SK-N-SH treated with all-trans-retinoic acid at 6 μM for 48 hours (cell line): ENCODE data around the gene COX7A1.

ENCODE experiments used
- ATAC-seq: fragments of 200-7000 bp; cut with Tn5 transposase; 3 replicates; pipeline ENCODE4 v1.9.1; 2020; ENCODE audit warnings: mild to moderate bottlenecking, moderate library complexity
- ARNTL ChIP-seq: fragments of 450-650 bp; formaldehyde crosslinking; IDR thresholded peaks from 2 replicates; pipeline ENCODE4 v1.5.0; 2020; ENCODE audit warnings: low read depth, mild to moderate bottlenecking, moderate library complexity, borderline replicate concordance
- BACH2 ChIP-seq: fragments of 250-450 bp; sonication (Bioruptor Pico); IDR thresholded peaks from 2 replicates; pipeline ENCODE4 v1.9.0; 2021; ENCODE audit warnings: mild to moderate bottlenecking, borderline replicate concordance
- CSDC2 ChIP-seq: fragments of 250-450 bp; sonication (Bioruptor Pico); IDR thresholded peaks from 2 replicates; pipeline ENCODE4 v1.5.0; 2020; ENCODE audit warnings: mild to moderate bottlenecking, moderate library complexity
- ESRRG ChIP-seq: fragments of 250-450 bp; sonication (Bioruptor Pico); IDR thresholded peaks from 2 replicates; pipeline ENCODE4 v1.6.1; 2021; ENCODE audit warnings: mild to moderate bottlenecking
- GLIS3 ChIP-seq: fragments of 250-450 bp; sonication (Bioruptor Pico); IDR thresholded peaks from 2 replicates; pipeline ENCODE4 v1.5.0; 2020; ENCODE audit warnings: mild to moderate bottlenecking, moderate library complexity
- ISL1 ChIP-seq: fragments of 250-450 bp; sonication (Bioruptor Pico); IDR thresholded peaks from 2 replicates; pipeline ENCODE4 v2.1.2; 2022; ENCODE audit warnings: mild to moderate bottlenecking, moderate library complexity
- OSR1 ChIP-seq: fragments of 250-450 bp; sonication (Bioruptor Pico); IDR thresholded peaks from 2 replicates; pipeline ENCODE4 v1.8.0; 2022; ENCODE audit warnings: moderate library complexity, mild to moderate bottlenecking, inconsistent platforms
- PPARA ChIP-seq: fragments of 250-450 bp; sonication (Bioruptor Pico); IDR thresholded peaks from 2 replicates; pipeline ENCODE4 v1.5.0; 2020; ENCODE audit warnings: mild to moderate bottlenecking, borderline replicate concordance
- RARB ChIP-seq: fragments of 250-450 bp; sonication (Bioruptor Pico); IDR thresholded peaks from 2 replicates; pipeline ENCODE4 v1.8.0; 2021; ENCODE audit warnings: mild to moderate bottlenecking, moderate library complexity
- SNAI2 ChIP-seq: fragments of 250-450 bp; sonication (Bioruptor Pico); IDR thresholded peaks from 2 replicates; pipeline ENCODE4 v1.5.0; 2020; ENCODE audit warnings: mild to moderate bottlenecking, moderate library complexity
- TCF4 ChIP-seq: fragments of 250-450 bp; sonication (Bioruptor Pico); IDR thresholded peaks from 2 replicates; pipeline ENCODE4 v1.8.0; 2021; ENCODE audit warnings: mild to moderate bottlenecking, moderate library complexity, borderline replicate concordance
- TOX ChIP-seq: fragments of 250-450 bp; sonication (Bioruptor Pico); IDR thresholded peaks from 2 replicates; pipeline ENCODE4 v1.8.0; 2021; ENCODE audit warnings: mild to moderate bottlenecking, moderate library complexity, borderline replicate concordance
- ZFP3 ChIP-seq: fragments of 250-450 bp; sonication (Bioruptor Pico); IDR thresholded peaks from 2 replicates; pipeline ENCODE4 v1.5.0; 2020; ENCODE audit warnings: mild to moderate bottlenecking, moderate library complexity
- ZFP30 ChIP-seq: fragments of 450-650 bp; formaldehyde crosslinking; IDR thresholded peaks from 2 replicates; pipeline ENCODE4 v1.5.0; 2022; ENCODE audit warnings: mild to moderate bottlenecking, moderate library complexity
- ZNF70 ChIP-seq: fragments of 450-650 bp; formaldehyde crosslinking; IDR thresholded peaks from 2 replicates; pipeline ENCODE4 v1.5.0; 2020; ENCODE audit warnings: mild to moderate bottlenecking, moderate library complexity
- ZNF8 ChIP-seq: fragments of 450-650 bp; formaldehyde crosslinking; IDR thresholded peaks from 2 replicates; pipeline ENCODE4 v1.5.0; 2020; ENCODE audit warnings: mild to moderate bottlenecking, moderate library complexity
- TF ChIP-seq, protein P1 (sequence below): fragments of 250-450 bp; sonication (Bioruptor Pico); IDR thresholded peaks from 2 replicates; pipeline ENCODE4 v1.8.0; 2020; ENCODE audit warnings: mild to moderate bottlenecking, moderate library complexity, borderline replicate concordance
- TF ChIP-seq, protein P2 (sequence below): fragments of 250-450 bp; sonication (Bioruptor Pico); IDR thresholded peaks from 2 replicates; pipeline ENCODE4 v1.8.0; 2021; ENCODE audit warnings: low read depth, mild to moderate bottlenecking, moderate library complexity, borderline replicate concordance
- TF ChIP-seq, protein P3 (sequence below): fragments of 250-450 bp; sonication (Bioruptor Pico); IDR thresholded peaks from 2 replicates; pipeline ENCODE4 v1.5.1; 2020; ENCODE audit warnings: low read depth, mild to moderate bottlenecking, moderate library complexity
- TF ChIP-seq, protein P4 (sequence below): fragments of 250-450 bp; sonication (Bioruptor Pico); IDR thresholded peaks from 2 replicates; pipeline ENCODE4 v1.5.1; 2021; ENCODE audit warnings: mild to moderate bottlenecking, moderate library complexity

The COX7A1 gene

DNA sequence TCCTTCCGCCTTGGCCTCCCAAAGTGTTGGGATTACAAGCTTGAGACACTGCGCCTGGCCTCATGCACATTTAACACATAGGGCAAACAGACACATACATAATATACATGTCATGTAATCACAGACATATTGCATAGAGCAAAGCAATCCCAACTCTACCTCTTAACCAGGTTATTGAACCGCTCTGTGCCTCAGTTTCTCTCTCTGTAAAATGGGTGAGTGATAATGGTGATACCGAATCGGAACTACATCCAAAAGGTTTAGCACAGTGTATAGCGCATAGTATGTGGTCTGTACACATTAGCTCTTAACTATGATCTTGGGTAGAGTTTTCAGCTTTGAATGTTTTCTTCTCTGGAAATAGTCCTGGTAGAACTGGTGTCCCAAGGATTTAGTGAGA, 7.6 kb downstream of the COX7A1 start:
- TF ChIP-seq ISL1 (CRISPR knock-in tag) (no peak), PPARA (CRISPR knock-in tag) (no peak), CSDC2 (no peak), RARB (CRISPR knock-in tag) (no peak), ESRRG (CRISPR knock-in tag) (no peak), ARNTL (no peak), ZNF8 (CRISPR knock-in tag) (no peak), ZFP30 (CRISPR knock-in tag) (no peak), TCF4 (CRISPR knock-in tag) (no peak), TOX (CRISPR knock-in tag) (no peak), SNAI2 (CRISPR knock-in tag) (no peak), BACH2 (CRISPR knock-in tag) (no peak), ZFP3 (CRISPR knock-in tag) (no peak)
- TF ChIP-seq, protein P1, sequence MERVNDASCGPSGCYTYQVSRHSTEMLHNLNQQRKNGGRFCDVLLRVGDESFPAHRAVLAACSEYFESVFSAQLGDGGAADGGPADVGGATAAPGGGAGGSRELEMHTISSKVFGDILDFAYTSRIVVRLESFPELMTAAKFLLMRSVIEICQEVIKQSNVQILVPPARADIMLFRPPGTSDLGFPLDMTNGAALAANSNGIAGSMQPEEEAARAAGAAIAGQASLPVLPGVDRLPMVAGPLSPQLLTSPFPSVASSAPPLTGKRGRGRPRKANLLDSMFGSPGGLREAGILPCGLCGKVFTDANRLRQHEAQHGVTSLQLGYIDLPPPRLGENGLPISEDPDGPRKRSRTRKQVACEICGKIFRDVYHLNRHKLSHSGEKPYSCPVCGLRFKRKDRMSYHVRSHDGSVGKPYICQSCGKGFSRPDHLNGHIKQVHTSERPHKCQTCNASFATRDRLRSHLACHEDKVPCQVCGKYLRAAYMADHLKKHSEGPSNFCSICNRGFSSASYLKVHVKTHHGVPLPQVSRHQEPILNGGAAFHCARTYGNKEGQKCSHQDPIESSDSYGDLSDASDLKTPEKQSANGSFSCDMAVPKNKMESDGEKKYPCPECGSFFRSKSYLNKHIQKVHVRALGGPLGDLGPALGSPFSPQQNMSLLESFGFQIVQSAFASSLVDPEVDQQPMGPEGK = no peak
- TF ChIP-seq, protein P2, sequence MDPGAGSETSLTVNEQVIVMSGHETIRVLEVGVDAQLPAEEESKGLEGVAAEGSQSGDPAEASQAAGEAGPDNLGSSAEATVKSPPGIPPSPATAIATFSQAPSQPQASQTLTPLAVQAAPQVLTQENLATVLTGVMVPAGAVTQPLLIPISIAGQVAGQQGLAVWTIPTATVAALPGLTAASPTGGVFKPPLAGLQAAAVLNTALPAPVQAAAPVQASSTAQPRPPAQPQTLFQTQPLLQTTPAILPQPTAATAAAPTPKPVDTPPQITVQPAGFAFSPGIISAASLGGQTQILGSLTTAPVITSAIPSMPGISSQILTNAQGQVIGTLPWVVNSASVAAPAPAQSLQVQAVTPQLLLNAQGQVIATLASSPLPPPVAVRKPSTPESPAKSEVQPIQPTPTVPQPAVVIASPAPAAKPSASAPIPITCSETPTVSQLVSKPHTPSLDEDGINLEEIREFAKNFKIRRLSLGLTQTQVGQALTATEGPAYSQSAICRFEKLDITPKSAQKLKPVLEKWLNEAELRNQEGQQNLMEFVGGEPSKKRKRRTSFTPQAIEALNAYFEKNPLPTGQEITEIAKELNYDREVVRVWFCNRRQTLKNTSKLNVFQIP (CRISPR knock-in tag) = no peak
- TF ChIP-seq, all 23 proteins: peak for 0
- no peak for ATAC-seq

DNA sequence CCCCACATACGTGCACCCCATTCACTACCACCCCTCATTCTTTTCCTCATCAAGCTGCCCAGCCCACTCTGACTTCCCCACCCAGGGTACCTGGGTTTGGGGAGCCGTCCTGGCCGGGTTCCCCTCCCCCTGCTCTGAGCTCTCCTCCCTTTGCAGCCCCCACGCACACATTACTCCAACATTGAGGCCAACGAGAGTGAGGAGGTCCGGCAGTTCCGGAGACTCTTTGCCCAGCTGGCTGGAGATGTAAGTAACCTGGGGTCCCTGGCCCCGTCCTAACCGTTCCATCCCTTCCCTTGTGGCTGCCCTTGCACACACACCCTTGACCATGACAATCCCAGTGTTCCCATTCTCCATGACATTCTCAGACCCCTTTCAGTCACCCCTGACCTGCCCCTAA, 9.8 kb downstream of the COX7A1 start:
- TF ChIP-seq ESRRG (CRISPR knock-in tag) (no peak), RARB (CRISPR knock-in tag) (no peak), GLIS3 (CRISPR knock-in tag) (no peak), ISL1 (CRISPR knock-in tag) (no peak), ZNF8 (CRISPR knock-in tag) (no peak), BACH2 (CRISPR knock-in tag) (no peak), PPARA (CRISPR knock-in tag) (no peak), OSR1 (CRISPR knock-in tag) (no peak), TCF4 (CRISPR knock-in tag) (no peak), ZFP30 (CRISPR knock-in tag) (no peak), CSDC2 (no peak), ZNF70 (CRISPR knock-in tag) (no peak), ARNTL (no peak), SNAI2 (CRISPR knock-in tag) (no peak)
- TF ChIP-seq, protein P3, sequence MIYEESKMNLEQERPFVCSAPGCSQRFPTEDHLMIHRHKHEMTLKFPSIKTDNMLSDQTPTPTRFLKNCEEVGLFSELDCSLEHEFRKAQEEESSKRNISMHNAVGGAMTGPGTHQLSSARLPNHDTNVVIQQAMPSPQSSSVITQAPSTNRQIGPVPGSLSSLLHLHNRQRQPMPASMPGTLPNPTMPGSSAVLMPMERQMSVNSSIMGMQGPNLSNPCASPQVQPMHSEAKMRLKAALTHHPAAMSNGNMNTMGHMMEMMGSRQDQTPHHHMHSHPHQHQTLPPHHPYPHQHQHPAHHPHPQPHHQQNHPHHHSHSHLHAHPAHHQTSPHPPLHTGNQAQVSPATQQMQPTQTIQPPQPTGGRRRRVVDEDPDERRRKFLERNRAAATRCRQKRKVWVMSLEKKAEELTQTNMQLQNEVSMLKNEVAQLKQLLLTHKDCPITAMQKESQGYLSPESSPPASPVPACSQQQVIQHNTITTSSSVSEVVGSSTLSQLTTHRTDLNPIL (CRISPR knock-in tag) = no peak
- TF ChIP-seq, protein P1 = no peak
- TF ChIP-seq, protein P4, sequence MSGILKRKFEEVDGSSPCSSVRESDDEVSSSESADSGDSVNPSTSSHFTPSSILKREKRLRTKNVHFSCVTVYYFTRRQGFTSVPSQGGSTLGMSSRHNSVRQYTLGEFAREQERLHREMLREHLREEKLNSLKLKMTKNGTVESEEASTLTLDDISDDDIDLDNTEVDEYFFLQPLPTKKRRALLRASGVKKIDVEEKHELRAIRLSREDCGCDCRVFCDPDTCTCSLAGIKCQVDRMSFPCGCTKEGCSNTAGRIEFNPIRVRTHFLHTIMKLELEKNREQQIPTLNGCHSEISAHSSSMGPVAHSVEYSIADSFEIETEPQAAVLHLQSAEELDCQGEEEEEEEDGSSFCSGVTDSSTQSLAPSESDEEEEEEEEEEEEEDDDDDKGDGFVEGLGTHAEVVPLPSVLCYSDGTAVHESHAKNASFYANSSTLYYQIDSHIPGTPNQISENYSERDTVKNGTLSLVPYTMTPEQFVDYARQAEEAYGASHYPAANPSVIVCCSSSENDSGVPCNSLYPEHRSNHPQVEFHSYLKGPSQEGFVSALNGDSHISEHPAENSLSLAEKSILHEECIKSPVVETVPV (CRISPR knock-in tag) = no peak
- ATAC-seq = no peak

DNA sequence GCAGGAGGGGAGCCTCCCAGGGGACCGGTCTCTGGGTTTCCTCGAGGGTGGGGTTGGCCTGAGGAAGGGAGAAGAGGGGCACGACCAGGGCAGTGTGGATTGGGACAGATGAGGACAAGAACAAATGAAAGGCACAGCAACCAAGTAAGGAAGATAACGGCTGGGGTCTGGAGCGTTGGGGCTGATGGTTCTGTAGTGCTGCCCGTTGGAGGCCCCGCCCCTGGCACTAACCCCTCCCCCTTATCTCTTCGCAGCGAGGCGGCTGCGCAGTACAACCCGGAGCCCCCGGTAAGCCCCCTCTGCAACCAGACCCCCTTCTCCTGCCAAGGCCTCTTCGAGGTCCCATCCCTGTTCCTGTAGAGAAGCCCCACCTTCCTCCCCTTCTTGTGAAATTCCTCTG, 10.2 kb downstream of the COX7A1 start:
- TF ChIP-seq ESRRG (CRISPR knock-in tag) (no peak), TCF4 (CRISPR knock-in tag) (no peak)
- TF ChIP-seq, protein P2 (CRISPR knock-in tag) = no peak

More for the DNA sequence above, 10.2 kb downstream of the COX7A1 start:
- no peak for ATAC-seq
